ENCODE measurements around the gene TNNT3.
"Not testable (repeated sequence)": the region's sequence is repeated elsewhere in the genome, so short reads cannot be mapped to it uniquely, and the experiment has no call there.

The TNNT3 gene

DNA sequence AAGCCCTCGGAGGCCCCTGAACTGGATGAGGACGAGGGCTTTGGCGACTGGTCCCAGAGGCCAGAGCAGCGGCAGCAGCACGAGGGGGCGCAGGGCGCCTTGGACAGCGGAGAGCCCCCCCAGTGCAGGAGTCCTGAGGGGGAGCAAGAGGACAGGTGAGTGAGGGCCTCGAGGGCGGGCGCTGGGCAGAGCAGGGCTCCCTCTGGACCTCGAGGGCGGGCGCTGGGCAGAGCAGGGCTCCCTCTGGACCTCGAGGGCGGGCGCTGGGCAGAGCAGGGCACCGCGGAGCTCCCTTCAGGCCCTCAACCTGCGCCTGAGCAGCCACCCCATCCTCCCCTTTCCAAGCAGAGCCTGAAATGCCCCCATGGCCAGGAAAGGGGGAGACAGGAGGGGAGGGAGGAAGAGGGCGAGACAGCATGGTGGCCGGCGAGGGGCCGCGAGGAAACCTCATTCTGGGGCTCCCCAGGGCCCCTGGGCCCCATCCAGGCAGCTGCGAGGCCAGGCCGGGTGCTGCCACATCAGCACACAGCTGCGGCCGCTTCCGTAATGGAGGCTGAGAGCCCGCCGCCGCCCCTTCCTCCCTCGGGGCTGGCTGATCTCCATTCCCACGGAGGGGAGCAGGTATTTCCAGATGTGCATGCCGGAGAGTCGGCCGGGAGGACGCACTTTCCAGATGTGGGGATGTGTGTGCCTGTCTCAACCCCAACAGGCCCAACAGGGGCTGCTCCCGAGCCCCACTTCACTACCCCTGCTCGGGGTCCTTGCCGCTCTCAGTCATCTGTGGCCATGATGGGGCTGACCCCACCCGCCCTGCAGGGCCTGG, 37.9 kb upstream of the TNNT3 start:
- DNase-seq (ENCODE audit: low read depth): no peak

GRCh38 chr11:1882265-1883238, 37.0 kb upstream of the TNNT3 start:
- DNase-seq (ENCODE audit: low read depth): peak; percentile 71

DNA sequence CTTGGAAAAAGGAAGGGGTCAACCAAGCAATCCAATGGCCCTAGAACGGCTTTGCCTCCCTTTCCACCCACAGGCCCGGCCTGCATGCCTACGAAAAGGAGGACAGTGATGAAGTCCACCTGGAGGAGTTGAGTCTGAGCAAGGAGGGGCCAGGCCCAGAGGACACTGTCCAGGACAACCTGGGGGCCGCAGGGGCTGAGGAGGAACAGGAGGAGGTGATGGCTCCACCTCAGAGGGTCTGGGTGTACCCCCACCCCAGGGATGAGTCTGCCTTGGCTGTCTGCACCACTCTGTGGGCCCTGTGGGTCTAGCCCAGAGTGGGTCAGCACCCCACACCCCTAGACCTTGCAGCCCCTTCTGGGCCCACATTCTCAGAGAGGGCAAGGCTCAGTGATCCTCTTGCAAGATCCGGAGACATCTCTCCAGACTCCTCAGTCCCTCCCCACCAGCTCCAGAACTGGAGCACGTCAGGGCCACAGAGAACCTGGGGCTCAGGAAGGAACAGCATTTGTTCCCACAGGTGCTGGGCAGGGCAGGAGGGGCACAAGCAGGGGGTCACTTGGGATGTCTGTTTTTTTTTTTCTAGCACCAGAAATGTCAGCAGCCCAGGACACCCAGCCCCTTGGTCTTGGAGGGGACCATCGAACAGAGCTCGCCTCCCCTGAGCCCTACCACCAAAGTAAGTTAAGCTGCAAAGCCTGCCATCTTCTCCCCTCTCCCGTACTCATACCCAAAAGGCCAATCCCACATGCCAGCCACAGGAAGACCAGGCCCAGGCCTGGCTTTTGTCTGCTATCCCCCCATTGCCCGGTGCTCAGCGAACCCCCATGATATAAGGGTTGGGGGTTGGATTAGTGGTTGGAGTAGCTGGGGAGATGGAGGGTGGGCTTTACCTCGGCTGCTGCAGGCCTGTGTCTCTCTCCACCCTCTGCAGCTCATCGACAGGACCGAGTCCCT, 35.9 kb upstream of the TNNT3 start:
- no peak for DNase-seq (ENCODE audit: low read depth)

- DNase-seq (ENCODE audit: low read depth): no peak
These were observed 35.2 kb upstream of the TNNT3 start for GRCh38 chr11:1884303-1884700.

GRCh38 chr11:1886551-1886950, 33.0 kb upstream of the TNNT3 start:
- not testable (repeated sequence) for DNase-seq (ENCODE audit: low read depth)

GRCh38 chr11:1887451-1888346, 31.8 kb upstream of the TNNT3 start:
- DNase-seq (ENCODE audit: low read depth): no peak

DNA sequence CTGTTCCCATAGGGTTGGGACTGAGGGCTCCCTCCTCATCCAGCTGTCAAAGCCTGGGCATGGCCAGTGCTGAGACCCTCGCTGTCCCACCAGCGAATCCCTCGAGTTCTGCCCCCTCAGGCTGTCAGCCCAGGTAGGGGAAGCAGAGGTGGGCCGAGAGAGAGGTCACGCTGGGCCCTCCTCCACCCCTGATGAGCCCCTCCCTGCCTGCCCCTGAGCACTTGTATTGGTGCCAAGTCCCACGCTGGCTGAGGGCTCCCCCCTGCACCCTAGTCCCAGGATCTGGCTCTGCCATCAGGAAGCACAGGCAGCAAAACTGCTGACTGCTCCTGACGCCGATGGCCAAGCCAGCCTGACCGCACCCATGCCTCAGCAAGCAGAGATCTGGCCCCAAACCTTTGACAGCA, 31.2 kb upstream of the TNNT3 start:
- DNase-seq (ENCODE audit: low read depth): no peak

GRCh38 chr11:1888811-1889210, 30.7 kb upstream of the TNNT3 start:
- no peak for DNase-seq (ENCODE audit: low read depth)

DNA sequence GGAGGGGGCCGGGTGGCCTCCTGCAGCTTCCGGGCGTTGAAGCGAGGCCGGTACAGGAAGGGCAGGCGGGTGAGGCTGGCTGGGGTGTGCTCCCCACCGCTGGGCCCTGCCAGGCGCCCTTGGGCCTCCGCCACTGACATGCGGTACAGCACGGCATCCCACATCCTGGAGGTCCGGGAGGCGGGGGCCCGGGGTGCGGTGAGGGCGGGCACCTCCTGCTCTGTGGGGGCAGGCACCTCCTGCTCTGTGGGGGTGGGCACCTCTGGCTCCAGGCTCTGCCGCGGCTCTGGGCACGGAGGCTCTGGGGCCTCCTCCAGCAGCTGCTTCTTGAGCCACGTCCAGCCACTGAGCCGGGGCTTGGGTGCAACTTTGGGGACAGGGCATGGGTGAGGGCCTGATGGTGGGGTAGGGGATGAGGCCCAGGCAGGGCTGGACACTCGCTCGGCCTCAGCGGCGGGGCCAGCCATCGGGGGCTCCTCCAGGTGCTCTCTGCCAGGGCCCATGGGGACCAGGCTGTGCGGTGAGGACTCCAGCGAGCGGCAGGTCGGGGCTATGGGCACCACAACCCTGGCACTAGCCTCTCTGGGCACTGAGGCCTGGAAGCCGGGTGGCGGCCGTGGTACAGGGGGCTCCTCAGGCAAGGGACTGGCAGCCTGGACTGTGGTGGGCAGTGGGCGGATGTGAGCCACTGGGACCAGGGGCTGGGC, 30.1 kb upstream of the TNNT3 start:
- DNase-seq (ENCODE audit: low read depth): no peak

- DNase-seq (ENCODE audit: low read depth): no peak
These were observed 29.3 kb upstream of the TNNT3 start for GRCh38 chr11:1889941-1890855.

- no peak for DNase-seq (ENCODE audit: low read depth)
These were observed 28.4 kb upstream of the TNNT3 start for GRCh38 chr11:1890856-1891830.

- DNase-seq (ENCODE audit: low read depth): no peak
These were observed 27.7 kb upstream of the TNNT3 start, which contains the start of gene PRR33 for GRCh38 chr11:1891831-1892115. TSS of gene PRR33 (minus strand) at chr11:1891895. CDS start at chr11:1890584, 1,311 bp downstream.

- DNase-seq (ENCODE audit: low read depth): no peak
These were observed 27.4 kb upstream of the TNNT3 start for GRCh38 chr11:1892116-1892515.

- no peak for DNase-seq (ENCODE audit: low read depth)
These were observed 26.9 kb upstream of the TNNT3 start for GRCh38 chr11:1892558-1892957.

DNA sequence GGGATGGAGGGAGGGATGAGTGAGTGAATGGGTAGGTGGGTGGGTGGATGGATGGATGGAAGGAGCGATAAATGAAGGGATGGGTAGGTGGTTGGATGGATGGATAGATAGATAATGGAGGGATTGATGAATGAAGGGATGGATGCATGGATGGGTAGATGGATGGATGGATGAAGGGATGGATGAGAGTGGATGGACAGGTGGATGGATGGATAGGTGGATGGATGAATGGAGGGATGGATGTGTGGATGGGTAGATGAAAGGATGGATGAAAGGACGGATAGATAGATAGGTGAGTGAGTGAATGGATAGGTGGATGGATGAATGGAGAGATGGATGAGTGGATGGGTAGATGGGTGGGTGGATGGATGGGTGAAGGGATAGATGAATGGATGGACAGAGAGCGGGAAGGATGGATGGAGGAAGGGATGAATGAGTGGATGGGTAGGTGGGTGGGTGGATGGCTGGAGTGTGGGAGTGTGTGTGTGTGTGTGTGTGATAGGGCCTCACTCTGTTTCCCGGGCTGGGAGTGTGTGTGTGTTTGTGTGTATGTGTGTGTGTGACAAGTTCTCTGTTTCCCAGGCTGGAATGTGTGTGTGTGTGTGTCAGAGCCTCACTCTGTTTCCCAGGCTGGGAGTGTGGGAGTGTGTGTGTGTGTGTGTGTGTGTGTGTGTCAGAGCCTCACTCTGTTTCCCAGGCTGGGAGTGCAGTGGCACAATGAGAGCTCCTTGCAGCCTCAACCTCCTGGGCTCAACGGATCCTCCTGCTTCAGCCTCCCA, 25.7 kb upstream of the TNNT3 start:
- no peak for DNase-seq (ENCODE audit: low read depth)

GRCh38 chr11:1894759-1895158, 24.7 kb upstream of the TNNT3 start:
- DNase-seq (ENCODE audit: low read depth): no peak

DNA sequence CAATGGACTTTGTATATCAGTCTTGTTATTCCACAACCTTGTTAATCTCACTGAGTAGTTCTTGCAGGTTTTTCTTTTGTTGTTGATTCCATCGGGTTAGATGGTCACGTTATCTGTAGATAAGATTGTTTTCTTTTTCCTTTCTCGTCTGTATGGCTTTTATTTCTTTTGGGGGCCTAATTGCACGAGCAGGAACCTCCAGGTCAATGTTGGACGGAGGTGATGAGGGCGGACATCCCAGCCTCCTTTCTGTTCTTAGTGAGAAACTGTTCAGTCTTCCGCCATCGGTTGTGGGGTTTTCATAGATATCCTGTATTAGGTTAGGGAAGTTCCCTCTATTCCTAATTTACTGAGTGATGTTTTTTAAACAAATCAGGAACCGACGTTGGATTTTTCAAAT, 23.0 kb upstream of the TNNT3 start:
- no peak for DNase-seq (ENCODE audit: low read depth)

Data from ELR (cell line).